ENCODE data around the gene FRMPD1. TPM values are rescaled to one million over a fixed set of nuclear protein-coding genes. Genes with fewer than 3 reads are reported as not detected.

FRMPD1 gene
- total and polyA plus RNA-seq, 3 donors from 2014 or later: 15.9 to 67.3 (median 48.0) TPM

DNA sequence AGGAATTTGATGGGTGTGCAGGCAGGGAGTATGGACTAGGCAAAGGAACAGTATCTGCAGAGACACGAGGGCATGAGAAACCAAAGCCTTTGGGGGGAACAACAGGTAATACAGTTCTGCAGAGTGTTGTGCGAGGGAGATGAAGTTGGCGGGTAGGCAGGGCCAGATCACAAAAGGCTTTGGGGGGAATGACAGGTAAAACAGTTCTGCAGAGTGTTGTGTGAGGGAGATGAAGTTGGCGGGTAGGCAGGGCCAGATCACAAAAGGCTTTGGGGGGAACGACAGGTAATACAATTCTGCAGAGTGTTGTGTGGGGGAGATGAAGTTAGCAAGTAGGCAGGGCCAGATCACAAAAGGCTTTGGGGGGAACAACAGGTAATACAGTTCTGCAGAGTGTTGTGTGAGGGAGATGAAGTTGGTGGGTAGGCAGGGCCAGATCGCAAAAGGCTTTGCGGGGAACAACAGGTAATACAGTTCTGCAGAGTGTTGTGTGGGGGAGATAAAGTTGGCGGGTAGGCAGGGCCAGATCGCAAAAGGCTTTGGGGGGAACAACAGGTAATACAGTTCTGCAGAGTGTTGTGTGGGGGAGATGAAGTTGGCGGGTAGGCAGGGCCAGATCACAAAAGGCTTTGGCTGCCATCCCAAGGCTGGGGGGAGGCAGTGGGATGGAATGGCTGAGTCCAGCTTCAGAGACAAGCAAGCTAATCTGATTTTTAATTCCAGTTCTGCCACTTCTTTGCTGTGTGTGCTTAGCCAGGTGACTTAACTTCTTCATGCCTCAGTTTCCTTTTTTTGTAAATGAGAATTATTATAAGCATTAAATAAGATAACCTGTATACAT lies 33.0 kb downstream of the FRMPD1 start:
- H3K27me3 ChIP-seq: no peaks in the 10 kb centered on the region
- no peak overlapping the region for H3K27ac ChIP-seq
- intact Hi-C loops (cut with DNase I; ENCODE audit: low total_unique reads): no loop called here
- H3K9me3 ChIP-seq: no peaks in the 10 kb centered on the region
- peaks cover 5% of the 10 kb centered on the region for H3K4me1 ChIP-seq
- WGBS, 2 donors: 64 to 70% methylated on average over 10 of the region's 10 CpGs
- no peak overlapping the region for H3K4me3 ChIP-seq
- TF ChIP-seq POLR2A (IDR thresholded peaks at IDR 0.05): no peak
- TF ChIP-seq, protein P1, sequence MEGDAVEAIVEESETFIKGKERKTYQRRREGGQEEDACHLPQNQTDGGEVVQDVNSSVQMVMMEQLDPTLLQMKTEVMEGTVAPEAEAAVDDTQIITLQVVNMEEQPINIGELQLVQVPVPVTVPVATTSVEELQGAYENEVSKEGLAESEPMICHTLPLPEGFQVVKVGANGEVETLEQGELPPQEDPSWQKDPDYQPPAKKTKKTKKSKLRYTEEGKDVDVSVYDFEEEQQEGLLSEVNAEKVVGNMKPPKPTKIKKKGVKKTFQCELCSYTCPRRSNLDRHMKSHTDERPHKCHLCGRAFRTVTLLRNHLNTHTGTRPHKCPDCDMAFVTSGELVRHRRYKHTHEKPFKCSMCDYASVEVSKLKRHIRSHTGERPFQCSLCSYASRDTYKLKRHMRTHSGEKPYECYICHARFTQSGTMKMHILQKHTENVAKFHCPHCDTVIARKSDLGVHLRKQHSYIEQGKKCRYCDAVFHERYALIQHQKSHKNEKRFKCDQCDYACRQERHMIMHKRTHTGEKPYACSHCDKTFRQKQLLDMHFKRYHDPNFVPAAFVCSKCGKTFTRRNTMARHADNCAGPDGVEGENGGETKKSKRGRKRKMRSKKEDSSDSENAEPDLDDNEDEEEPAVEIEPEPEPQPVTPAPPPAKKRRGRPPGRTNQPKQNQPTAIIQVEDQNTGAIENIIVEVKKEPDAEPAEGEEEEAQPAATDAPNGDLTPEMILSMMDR (IDR thresholded peaks at IDR 0.05): no peak
- no peaks in the 10 kb centered on the region for H3K36me3 ChIP-seq (ENCODE audit: low read depth, missing control alignments)
- peak; percentile 72 for DNase-seq

DNA sequence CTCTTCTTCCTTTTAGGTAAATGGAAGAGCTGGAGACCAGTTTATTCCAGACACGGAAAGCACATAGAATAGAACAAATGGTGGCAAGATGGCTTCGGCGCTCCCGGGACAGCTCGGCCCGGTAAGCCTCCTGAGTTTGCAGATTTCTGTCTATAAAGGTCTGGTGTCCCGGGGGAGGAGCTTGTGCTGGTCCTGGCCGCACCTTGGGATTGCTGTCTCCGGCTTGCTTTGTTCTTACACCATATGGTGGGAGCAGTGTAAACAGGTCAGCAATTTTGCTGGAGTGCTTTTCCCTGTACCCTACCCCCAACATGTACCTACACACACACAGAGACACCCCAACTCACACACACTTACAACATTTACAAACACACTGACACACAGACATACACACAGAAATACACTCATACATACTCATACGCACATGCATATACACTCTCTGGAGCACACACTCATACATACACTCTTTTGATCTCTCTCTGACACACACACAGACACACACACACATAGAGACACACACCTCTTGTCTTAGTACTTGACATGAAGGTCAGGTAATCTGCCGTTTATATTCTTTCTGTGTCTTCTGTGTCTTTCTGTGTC lies 42.0 kb downstream of the FRMPD1 start:
- H3K27ac ChIP-seq: no peak overlapping the region
- TF ChIP-seq POLR2A (IDR thresholded peaks at IDR 0.05): no peak
- TF ChIP-seq, protein P1 (IDR thresholded peaks at IDR 0.05): no peak
- no peaks in the 10 kb centered on the region for H3K9me3 ChIP-seq
- H3K4me1 ChIP-seq: no peaks in the 10 kb centered on the region
- no peak overlapping the region for H3K4me3 ChIP-seq
- WGBS, 2 donors: 55 to 78% methylated on average over 10 to 11 of the region's 11 CpGs
- DNase-seq: no peak
- H3K27me3 ChIP-seq: no peaks in the 10 kb centered on the region
- H3K36me3 ChIP-seq (ENCODE audit: low read depth, missing control alignments): no peaks in the 10 kb centered on the region
- intact Hi-C loops (cut with DNase I; ENCODE audit: low total_unique reads): no loop called here

DNA sequence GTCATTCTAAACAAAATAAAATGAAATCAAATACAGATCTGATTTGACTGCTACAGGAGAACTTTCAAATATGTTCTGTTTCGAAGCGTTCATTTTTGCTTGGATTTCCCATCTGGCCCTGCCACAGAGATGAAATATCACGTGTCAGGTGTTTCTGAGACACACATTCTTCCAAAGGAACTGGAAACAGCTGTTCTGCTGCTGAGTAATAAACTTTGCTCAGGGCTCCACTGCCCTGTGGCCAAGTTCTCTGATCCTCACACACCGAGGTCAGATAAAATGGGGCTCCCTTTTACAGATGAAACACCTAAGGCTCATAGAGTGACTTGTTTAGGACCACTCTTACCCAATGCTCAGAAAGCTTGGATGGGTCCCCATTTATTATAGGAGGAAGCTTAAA lies 42.5 kb downstream of the FRMPD1 start:
- DNase-seq: no peak
- Histone ChIP-seq H3K27ac (no peak overlapping the region), H3K4me1 (no peaks in the 10 kb centered on the region), H3K4me3 (no peak overlapping the region), H3K9me3 (no peaks in the 10 kb centered on the region), H3K36me3 (ENCODE audit: low read depth, missing control alignments) (no peaks in the 10 kb centered on the region), H3K27me3 (no peaks in the 10 kb centered on the region)
- intact Hi-C loops (cut with DNase I; ENCODE audit: low total_unique reads): no loop called here
- 27 to 28% methylated on average over 4 of the region's 4 CpGs for WGBS, 2 donors
- TF ChIP-seq POLR2A (IDR thresholded peaks at IDR 0.05): no peak
- TF ChIP-seq, protein P1 (IDR thresholded peaks at IDR 0.05): no peak

DNA sequence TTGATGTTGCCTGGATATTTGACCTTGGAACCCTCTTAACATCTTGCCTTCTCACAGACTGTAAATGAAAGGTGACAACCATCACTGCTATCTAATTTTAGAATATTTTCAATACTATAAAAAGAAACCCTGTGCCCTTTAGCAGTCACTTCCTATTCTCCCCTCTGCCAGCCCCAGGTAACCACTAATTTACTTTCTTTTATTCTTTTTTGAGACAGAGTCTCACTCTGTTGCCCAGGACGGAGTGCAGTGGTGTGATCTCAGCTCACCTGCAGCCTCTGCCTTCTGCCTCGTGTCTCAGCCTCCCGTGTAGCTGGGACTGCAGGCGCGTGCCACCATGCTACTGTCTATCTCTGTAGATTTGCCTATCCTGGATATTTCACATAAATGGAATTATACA lies 43.6 kb downstream of the FRMPD1 start:
- Histone ChIP-seq H3K9me3 (no peaks in the 10 kb centered on the region), H3K27me3 (no peaks in the 10 kb centered on the region), H3K27ac (no peak overlapping the region), H3K36me3 (ENCODE audit: low read depth, missing control alignments) (no peaks in the 10 kb centered on the region), H3K4me1 (no peaks in the 10 kb centered on the region), H3K4me3 (no peak overlapping the region)
- no peak for TF ChIP-seq POLR2A (IDR thresholded peaks at IDR 0.05)
- TF ChIP-seq, protein P1 (IDR thresholded peaks at IDR 0.05): no peak
- no peak for DNase-seq
- intact Hi-C loops (cut with DNase I; ENCODE audit: low total_unique reads): no loop called here
- WGBS, 2 donors: 87 to 97% methylated on average over 5 of the region's 5 CpGs
